ENCODE results near the gene RPN2. TPM values are rescaled to one million over a fixed set of nuclear protein-coding genes. Genes with fewer than 3 reads are reported as not detected.

RPN2 gene
- total and polyA plus RNA-seq, 2 donors (not counting 3 experiments of a cell fraction or from before 2014, with no cell fraction given), result 283 to 530 TPM

- TF ChIP-seq JUN (IDR thresholded peaks at IDR 0.05; ENCODE audit: borderline replicate concordance, insufficient read depth, insufficient read length, low read depth) (no peak), EZH2 (IDR thresholded peaks at IDR 0.05; ENCODE audit: borderline replicate concordance, low read depth, low read length, severe bottlenecking) (no peak), MYC (IDR thresholded peaks at IDR 0.05; ENCODE audit: low read depth, low read length) (no peak), POLR2A (IDR thresholded peaks at IDR 0.05; ENCODE audit: low read depth, low read length) (no peak), CTCF (IDR thresholded peaks at IDR 0.05; ENCODE audit: extremely low read depth in 1 of 2, insufficient read depth in 1 of 2, low read depth in 1 of 2, low read length in 2 of 2) (no peak), GATA2 (IDR thresholded peaks at IDR 0.05; ENCODE audit: insufficient read depth, insufficient read length, low read depth, low read length) (no peak), POLR2AphosphoS5 (IDR thresholded peaks at IDR 0.05; ENCODE audit: insufficient read depth, low read depth, low read length) (no peak), MAX (IDR thresholded peaks at IDR 0.05; ENCODE audit: insufficient read depth, insufficient read length) (no peak)
- Histone ChIP-seq H3K36me3 (ENCODE audit: control insufficient read depth in 2 of 2, extremely low read depth in 1 of 2, insufficient read depth in 2 of 2, low read length in 2 of 2) (no peaks in the 10 kb centered on the region), H3K4me1 (ENCODE audit: control insufficient read depth, extremely low read depth, insufficient read depth, low read length) (no peaks in the 10 kb centered on the region), H3K27me3 (ENCODE audit: control insufficient read depth in 2 of 2, insufficient read depth in 2 of 2, low read length in 2 of 2) (peaks cover 7 to 17% of the 10 kb centered on the region in 2 experiments), H3K9me3 (replicated peaks; ENCODE audit: control insufficient read depth, insufficient read depth, low read length) (no peaks in the 10 kb centered on the region), H2AFZ (ENCODE audit: low read depth, low read length) (no peak overlapping the region), H3K79me2 (ENCODE audit: control insufficient read depth, insufficient read depth, low read length) (no peaks in the 10 kb centered on the region), H3K9me1 (replicated peaks; ENCODE audit: control insufficient read depth, extremely low read depth, insufficient read depth, low read length) (no peaks in the 10 kb centered on the region), H3K4me2 (ENCODE audit: insufficient read depth, low read length) (no peak overlapping the region), H3K9ac (replicated peaks; ENCODE audit: extremely low read depth, insufficient read depth, low read length) (no peak overlapping the region), H3K4me3 (replicated peaks in 1 of 3; ENCODE audit: insufficient read depth in 1 of 3, low read depth in 1 of 3, low read length in 3 of 3) (no peak overlapping the region), H3K27ac (ENCODE audit: insufficient read depth, low read depth, low read length) (no peak overlapping the region), H4K20me1 (replicated peaks; ENCODE audit: control insufficient read depth, extremely low read depth, insufficient read depth, low read length) (no peaks in the 10 kb centered on the region)
- dilution Hi-C loops (cut with MboI; ENCODE audit: extremely low pct_ligation_motif_present, low sequenced_read_pairs), result loop anchor here (25.0 kb wide), 1 partner anchor 250 kb away; the partner anchor contains the start of gene NNAT
- intact Hi-C loops (cut with micrococcal nuclease), result no loop called here
- POLR2A ChIA-PET, result no interaction called here
- FAIRE-seq (no peak), DNase-seq (ENCODE audit: low read depth, low spot score) (no peak)
- CTCF ChIA-PET, result interaction anchor here (1.4 kb wide), 2 partner anchors 270 to 272 kb away, joined by 3 to 6 read pairs; no protein-coding TSS in a partner anchor
- no TSS peak for BruUV-seq (replicated peaks)
Observed at GRCh38 chr20:37262505-37262904, 83.4 kb downstream of the RPN2 start.
